RWPE2 (cell line): ENCODE measurements around the gene GATB.

Experiments
- ATAC-seq: fragments of 200-7000 bp; cut with Tn5 transposase; 3 replicates; pipeline ENCODE4 v1.9.1; 2021; ENCODE audit warnings: low read depth
- DNase-seq: peaks from one replicate; pipeline ENCODE4 v3.0.0-alpha.2; 2020; ENCODE audit warnings: low spot score
- H3K27ac ChIP-seq: fragments of 450-650 bp; 2 replicates; pipeline ENCODE4 v1.5.1; 2017; ENCODE audit warnings: mild to moderate bottlenecking; ENCODE audit not compliant: poor library complexity, severe bottlenecking
- H3K27me3 ChIP-seq: fragments of 250-450 bp; sonication (Bioruptor Pico); 2 replicates; pipeline ENCODE4 v1.5.1; 2021; ENCODE audit warnings: mild to moderate bottlenecking, moderate library complexity; ENCODE audit not compliant: insufficient read depth, poor library complexity, severe bottlenecking
- H3K36me3 ChIP-seq: fragments of 250-450 bp; sonication (Bioruptor Pico); 2 replicates; pipeline ENCODE4 v1.5.1; 2020; ENCODE audit warnings: low read depth, mild to moderate bottlenecking, moderate library complexity
- H3K4me1 ChIP-seq: fragments of 250-450 bp; sonication (Bioruptor Pico); 2 replicates; pipeline ENCODE4 v1.5.1; 2021; ENCODE audit warnings: mild to moderate bottlenecking, moderate library complexity; ENCODE audit not compliant: insufficient read depth, poor library complexity, severe bottlenecking
- H3K4me3 ChIP-seq: fragments of 250-450 bp; sonication (Bioruptor Pico); 2 replicates; pipeline ENCODE4 v1.5.1; 2021; ENCODE audit warnings: mild to moderate bottlenecking, moderate library complexity; ENCODE audit not compliant: severe bottlenecking
- H3K9me3 ChIP-seq: fragments of 250-450 bp; sonication (Bioruptor Pico); 2 replicates; pipeline ENCODE4 v1.5.1; 2021; ENCODE audit warnings: mild to moderate bottlenecking, moderate library complexity; ENCODE audit not compliant: severe bottlenecking
- TF ChIP-seq, protein P1 (sequence below): fragments of 450-650 bp; IDR thresholded peaks from one replicate; pipeline ENCODE4 v1.5.1; 2017; ENCODE audit warnings: mild to moderate bottlenecking, moderate library complexity; ENCODE audit not compliant: poor library complexity, severe bottlenecking

The GATB gene

DNA sequence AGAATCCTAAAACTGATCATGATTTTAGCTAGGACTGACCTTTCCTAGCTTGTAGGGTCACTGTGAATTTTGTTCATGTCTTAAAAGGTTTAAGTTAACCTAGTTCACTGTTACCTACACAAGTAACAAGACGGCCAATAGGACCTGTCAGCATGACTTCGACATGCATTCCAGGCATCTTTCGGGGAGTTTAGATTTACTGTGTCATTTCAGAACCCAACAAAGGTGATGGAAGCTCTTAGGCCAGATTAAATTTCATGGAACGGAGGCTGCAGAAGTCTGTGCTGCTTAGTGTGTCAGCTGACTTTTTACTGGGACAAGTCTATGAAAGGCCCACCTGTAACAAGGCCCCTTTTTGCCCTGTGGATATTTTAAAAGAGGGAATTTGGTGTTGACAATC is 93.1 kb downstream of the GATB start:
- TF ChIP-seq, protein P1, sequence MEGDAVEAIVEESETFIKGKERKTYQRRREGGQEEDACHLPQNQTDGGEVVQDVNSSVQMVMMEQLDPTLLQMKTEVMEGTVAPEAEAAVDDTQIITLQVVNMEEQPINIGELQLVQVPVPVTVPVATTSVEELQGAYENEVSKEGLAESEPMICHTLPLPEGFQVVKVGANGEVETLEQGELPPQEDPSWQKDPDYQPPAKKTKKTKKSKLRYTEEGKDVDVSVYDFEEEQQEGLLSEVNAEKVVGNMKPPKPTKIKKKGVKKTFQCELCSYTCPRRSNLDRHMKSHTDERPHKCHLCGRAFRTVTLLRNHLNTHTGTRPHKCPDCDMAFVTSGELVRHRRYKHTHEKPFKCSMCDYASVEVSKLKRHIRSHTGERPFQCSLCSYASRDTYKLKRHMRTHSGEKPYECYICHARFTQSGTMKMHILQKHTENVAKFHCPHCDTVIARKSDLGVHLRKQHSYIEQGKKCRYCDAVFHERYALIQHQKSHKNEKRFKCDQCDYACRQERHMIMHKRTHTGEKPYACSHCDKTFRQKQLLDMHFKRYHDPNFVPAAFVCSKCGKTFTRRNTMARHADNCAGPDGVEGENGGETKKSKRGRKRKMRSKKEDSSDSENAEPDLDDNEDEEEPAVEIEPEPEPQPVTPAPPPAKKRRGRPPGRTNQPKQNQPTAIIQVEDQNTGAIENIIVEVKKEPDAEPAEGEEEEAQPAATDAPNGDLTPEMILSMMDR: no peak
- Histone ChIP-seq H3K27ac (no peak overlapping the region), H3K27me3 (no peaks in the 10 kb centered on the region), H3K9me3 (no peaks in the 10 kb centered on the region), H3K4me3 (no peak overlapping the region), H3K36me3 (peaks cover 7% of the 10 kb centered on the region; the same call in 1 of the 2 replicates), H3K4me1 (no peaks in the 10 kb centered on the region)
- no peak for ATAC-seq
- DNase-seq: no peak

DNA sequence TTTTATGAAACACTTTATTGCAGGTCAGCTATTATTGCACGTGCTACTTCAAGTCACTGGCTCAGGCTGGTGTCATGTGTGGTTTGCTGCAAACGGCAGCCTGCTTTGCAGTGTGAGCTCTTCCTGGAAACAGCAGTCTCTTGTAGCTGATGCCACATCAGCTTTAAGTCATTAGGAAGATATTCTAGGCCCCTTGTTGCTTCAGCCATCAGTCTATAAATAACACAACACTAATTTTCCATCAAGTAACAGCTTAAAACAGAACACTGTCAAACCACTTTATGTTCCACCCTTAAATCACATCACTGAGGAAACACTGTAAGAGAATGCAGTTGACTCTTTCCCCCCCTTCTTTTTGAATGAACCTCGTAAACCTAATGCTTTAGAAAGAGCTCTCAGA is 93.8 kb downstream of the GATB start:
- TF ChIP-seq, protein P1: no peak
- DNase-seq (no peak), ATAC-seq (no peak)
- H3K27ac ChIP-seq: no peak overlapping the region
- H3K27me3 ChIP-seq: no peaks in the 10 kb centered on the region
- peaks cover 8% of the 10 kb centered on the region; the same call in 1 of the 2 replicates for H3K36me3 ChIP-seq
- H3K4me1 ChIP-seq: no peaks in the 10 kb centered on the region
- no peak overlapping the region for H3K4me3 ChIP-seq
- H3K9me3 ChIP-seq: no peaks in the 10 kb centered on the region

DNA sequence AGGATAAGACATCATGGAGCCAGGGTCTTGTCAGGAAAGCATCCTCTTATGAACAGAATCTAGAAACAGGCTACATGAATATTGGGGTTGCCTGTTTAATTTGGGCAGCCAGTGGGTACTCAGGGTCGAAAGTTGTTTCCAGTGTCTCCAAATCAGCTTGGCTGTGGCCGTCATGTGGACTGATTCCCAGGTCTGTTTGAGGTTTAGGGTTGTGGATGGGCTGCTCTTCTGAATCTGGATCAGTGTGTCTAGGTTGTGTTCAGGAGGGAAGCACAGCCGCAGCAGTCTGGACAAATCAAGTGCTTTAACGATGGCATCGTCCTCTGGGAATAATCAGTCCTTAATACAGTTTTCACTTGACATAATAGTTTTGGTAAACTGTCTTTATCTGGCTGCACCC is 94.3 kb downstream of the GATB start:
- peaks cover 8% of the 10 kb centered on the region; the same call in 1 of the 2 replicates for H3K36me3 ChIP-seq
- H3K4me1 ChIP-seq: no peaks in the 10 kb centered on the region
- H3K27me3 ChIP-seq: no peaks in the 10 kb centered on the region
- ATAC-seq (no peak), DNase-seq (no peak)
- H3K4me3 ChIP-seq: no peak overlapping the region
- no peak overlapping the region for H3K27ac ChIP-seq
- TF ChIP-seq, protein P1: no peak
- H3K9me3 ChIP-seq: no peaks in the 10 kb centered on the region

DNA sequence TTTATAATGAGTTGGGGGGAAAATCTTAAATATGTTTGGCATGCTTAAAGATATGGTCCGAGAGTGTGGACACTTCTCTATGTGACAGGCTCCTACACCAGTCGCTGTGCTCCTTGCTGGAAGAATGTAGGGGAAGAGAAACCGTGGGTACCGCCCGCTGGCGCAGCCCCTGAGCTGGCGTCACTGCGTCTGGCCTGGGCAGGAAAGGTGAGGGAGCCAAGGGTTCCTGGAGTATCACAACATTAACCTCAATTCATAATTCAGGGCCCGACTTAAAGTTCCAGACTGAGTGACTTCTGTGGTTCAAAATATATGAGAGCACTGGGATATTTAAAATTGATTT is 95.1 kb downstream of the GATB start:
- Histone ChIP-seq H3K27me3 (no peaks in the 10 kb centered on the region), H3K4me1 (no peaks in the 10 kb centered on the region), H3K4me3 (no peak overlapping the region), H3K27ac (no peak overlapping the region), H3K9me3 (no peaks in the 10 kb centered on the region), H3K36me3 (peaks cover 8% of the 10 kb centered on the region; the same call in 1 of the 2 replicates)
- no peak for ATAC-seq
- TF ChIP-seq, protein P1: no peak
- no peak for DNase-seq

DNA sequence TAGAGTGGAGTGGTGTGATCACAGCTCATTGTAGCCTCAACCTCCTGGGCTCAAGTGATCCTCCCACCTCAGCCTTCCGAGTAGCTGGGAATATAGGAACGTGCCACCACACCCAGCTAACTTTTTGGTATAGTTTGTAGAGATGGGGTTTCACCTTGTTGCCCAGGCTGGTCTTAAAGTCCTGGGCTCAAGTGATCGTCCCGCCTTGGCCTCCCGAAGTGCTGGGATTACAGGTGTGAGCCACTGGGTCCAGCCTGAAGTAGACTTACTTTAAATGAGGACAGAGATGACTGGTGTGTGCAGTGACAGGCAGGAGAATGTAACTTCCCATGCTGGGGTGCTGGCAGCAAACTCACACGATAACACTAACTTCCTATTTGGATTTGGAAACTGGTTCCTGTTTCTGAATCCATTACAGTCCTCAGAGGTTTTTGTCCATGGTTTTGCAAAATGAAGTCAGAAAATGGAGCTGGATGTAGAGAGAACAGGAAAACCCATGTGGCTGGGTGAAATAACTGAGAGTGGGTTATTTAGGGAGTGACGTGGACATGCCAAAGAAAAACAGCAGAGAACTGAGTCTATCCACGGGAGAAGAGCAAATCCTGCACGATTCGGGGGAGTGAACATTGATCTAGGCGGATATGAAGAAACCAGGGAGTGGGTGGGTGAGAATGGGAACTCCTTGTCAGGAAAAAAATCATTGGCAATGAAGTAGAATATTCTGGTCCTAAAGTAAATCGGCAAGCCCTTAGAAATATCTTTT is 95.6 kb downstream of the GATB start:
- TF ChIP-seq, protein P1: no peak
- Histone ChIP-seq H3K9me3 (no peaks in the 10 kb centered on the region), H3K36me3 (peaks cover 8% of the 10 kb centered on the region; the same call in 1 of the 2 replicates), H3K4me3 (no peak overlapping the region), H3K27ac (no peak overlapping the region), H3K4me1 (no peaks in the 10 kb centered on the region), H3K27me3 (no peaks in the 10 kb centered on the region)
- ATAC-seq (no peak), DNase-seq (no peak)
